ENCODE data around the gene DYNLT3. TPM values are rescaled to one million over a fixed set of nuclear protein-coding genes. Genes with fewer than 3 reads are reported as not detected.

DYNLT3 gene
- total RNA-seq, 1 experiment from 2014 or later = 17.4 TPM

DNA sequence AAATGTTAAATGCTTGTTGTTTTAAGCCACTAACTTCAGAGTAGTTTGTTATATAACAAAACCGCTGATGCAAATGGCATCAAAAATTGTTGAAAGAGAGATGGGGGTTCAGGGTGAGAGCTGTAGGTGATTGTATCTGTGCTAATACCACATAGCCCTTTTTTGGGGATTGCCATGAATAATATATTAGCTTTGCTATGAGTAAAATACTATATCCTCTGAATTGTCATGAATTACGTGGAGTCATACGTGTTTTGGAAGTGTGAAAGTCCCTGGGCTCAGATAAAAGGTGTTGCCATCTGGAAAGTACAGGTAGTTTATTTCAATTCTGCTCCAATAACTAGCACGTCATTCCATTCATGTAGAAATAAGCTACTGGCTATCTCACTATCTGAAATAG, 30.6 kb downstream of the DYNLT3 start:
- DNase-seq (ENCODE audit: low read depth, low spot score) = no peak
- Histone ChIP-seq H3K4me3 (ENCODE audit: low read depth in 2 of 2, low read length in 2 of 2) (no peak overlapping the region), H3K9me3 (ENCODE audit: control insufficient read depth, insufficient read depth, low read depth, low read length) (no peaks in the 10 kb centered on the region), H3K27me3 (ENCODE audit: control insufficient read depth, insufficient read depth, low read length) (no peaks in the 10 kb centered on the region), H3K4me1 (ENCODE audit: control insufficient read depth, insufficient read depth, low read length) (no peaks in the 10 kb centered on the region), H3K36me3 (ENCODE audit: control insufficient read depth, insufficient read depth, low read length) (no peaks in the 10 kb centered on the region), H3K27ac (ENCODE audit: low read length) (no peak overlapping the region)
- in situ Hi-C loops (cut with HindIII; ENCODE audit: low pct_unique_long_range_greater_than_20kb, low sequenced_read_pairs) = no loop called here
- TF ChIP-seq POLR2AphosphoS5 (IDR thresholded peaks at IDR 0.05; ENCODE audit: low read depth, low read length) (no peak), TCF7L2 (IDR thresholded peaks at IDR 0.05; ENCODE audit: low read depth, low read length) (no peak), SIN3A (IDR thresholded peaks at IDR 0.05; ENCODE audit: borderline replicate concordance, insufficient read depth, low read depth, low read length) (no peak)
- TF ChIP-seq, protein P1, sequence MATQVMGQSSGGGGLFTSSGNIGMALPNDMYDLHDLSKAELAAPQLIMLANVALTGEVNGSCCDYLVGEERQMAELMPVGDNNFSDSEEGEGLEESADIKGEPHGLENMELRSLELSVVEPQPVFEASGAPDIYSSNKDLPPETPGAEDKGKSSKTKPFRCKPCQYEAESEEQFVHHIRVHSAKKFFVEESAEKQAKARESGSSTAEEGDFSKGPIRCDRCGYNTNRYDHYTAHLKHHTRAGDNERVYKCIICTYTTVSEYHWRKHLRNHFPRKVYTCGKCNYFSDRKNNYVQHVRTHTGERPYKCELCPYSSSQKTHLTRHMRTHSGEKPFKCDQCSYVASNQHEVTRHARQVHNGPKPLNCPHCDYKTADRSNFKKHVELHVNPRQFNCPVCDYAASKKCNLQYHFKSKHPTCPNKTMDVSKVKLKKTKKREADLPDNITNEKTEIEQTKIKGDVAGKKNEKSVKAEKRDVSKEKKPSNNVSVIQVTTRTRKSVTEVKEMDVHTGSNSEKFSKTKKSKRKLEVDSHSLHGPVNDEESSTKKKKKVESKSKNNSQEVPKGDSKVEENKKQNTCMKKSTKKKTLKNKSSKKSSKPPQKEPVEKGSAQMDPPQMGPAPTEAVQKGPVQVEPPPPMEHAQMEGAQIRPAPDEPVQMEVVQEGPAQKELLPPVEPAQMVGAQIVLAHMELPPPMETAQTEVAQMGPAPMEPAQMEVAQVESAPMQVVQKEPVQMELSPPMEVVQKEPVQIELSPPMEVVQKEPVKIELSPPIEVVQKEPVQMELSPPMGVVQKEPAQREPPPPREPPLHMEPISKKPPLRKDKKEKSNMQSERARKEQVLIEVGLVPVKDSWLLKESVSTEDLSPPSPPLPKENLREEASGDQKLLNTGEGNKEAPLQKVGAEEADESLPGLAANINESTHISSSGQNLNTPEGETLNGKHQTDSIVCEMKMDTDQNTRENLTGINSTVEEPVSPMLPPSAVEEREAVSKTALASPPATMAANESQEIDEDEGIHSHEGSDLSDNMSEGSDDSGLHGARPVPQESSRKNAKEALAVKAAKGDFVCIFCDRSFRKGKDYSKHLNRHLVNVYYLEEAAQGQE (IDR thresholded peaks at IDR 0.05; ENCODE audit: insufficient read depth in 1 of 2, low read depth in 2 of 2, low read length in 1 of 2) = no peak
- CTCF ChIA-PET = no interaction called here
- POLR2A ChIA-PET = no interaction called here
- BruUV-seq (replicated peaks) = no TSS peak
- intact Hi-C loops (cut with micrococcal nuclease; ENCODE audit: unreplicated experiment) = no loop called here
- ATAC-seq = no peak

DNA sequence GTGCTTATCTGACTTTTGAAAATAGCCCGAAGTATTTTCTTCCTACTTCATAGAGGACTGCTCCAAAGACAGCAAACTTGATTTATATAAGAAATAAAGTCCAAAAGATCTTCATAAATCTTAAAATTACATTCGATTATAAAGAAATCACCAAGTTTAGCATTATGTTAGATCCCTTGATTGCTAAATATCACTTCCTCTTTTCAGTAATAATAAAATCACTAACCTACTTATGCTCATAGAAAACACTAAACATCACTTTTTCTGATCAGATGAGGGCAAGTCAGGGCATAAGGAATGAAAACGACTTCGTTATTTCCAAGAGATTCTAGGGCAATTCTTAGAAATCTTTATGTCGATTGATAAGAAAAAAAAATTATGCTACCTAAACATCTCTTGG, 32.0 kb downstream of the DYNLT3 start:
- intact Hi-C loops (cut with micrococcal nuclease; ENCODE audit: unreplicated experiment) = no loop called here
- CTCF ChIA-PET = no interaction called here
- H3K4me3 ChIP-seq (ENCODE audit: low read depth in 2 of 2, low read length in 2 of 2) = no peak overlapping the region

More for the DNA sequence above, 32.0 kb downstream of the DYNLT3 start:
- no TSS peak for BruUV-seq (replicated peaks)
- TF ChIP-seq, protein P2, sequence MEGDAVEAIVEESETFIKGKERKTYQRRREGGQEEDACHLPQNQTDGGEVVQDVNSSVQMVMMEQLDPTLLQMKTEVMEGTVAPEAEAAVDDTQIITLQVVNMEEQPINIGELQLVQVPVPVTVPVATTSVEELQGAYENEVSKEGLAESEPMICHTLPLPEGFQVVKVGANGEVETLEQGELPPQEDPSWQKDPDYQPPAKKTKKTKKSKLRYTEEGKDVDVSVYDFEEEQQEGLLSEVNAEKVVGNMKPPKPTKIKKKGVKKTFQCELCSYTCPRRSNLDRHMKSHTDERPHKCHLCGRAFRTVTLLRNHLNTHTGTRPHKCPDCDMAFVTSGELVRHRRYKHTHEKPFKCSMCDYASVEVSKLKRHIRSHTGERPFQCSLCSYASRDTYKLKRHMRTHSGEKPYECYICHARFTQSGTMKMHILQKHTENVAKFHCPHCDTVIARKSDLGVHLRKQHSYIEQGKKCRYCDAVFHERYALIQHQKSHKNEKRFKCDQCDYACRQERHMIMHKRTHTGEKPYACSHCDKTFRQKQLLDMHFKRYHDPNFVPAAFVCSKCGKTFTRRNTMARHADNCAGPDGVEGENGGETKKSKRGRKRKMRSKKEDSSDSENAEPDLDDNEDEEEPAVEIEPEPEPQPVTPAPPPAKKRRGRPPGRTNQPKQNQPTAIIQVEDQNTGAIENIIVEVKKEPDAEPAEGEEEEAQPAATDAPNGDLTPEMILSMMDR (IDR thresholded peaks at IDR 0.05) = no peak
- TF ChIP-seq, protein P1 (IDR thresholded peaks at IDR 0.05; ENCODE audit: insufficient read depth in 1 of 2, low read depth in 2 of 2, low read length in 1 of 2) = no peak
- ATAC-seq (no peak), DNase-seq (ENCODE audit: low read depth, low spot score) (no peak)
- Histone ChIP-seq H3K9me3 (ENCODE audit: control insufficient read depth, insufficient read depth, low read depth, low read length) (no peaks in the 10 kb centered on the region), H3K4me1 (ENCODE audit: control insufficient read depth, insufficient read depth, low read length) (no peaks in the 10 kb centered on the region), H3K36me3 (ENCODE audit: control insufficient read depth, insufficient read depth, low read length) (no peaks in the 10 kb centered on the region), H3K27ac (ENCODE audit: low read length) (no peak overlapping the region), H3K27me3 (ENCODE audit: control insufficient read depth, insufficient read depth, low read length) (no peaks in the 10 kb centered on the region)
- POLR2A ChIA-PET = no interaction called here
- in situ Hi-C loops (cut with HindIII; ENCODE audit: low pct_unique_long_range_greater_than_20kb, low sequenced_read_pairs) = no loop called here

Data from Panc1 (cell line).